ENCODE data around the gene PXMP2. TPM values are rescaled to one million over a fixed set of nuclear protein-coding genes. Genes with fewer than 3 reads are reported as not detected.

PXMP2 gene
- total RNA-seq, 2 experiments from 2014 or later, result 58.1 to 103 TPM

DNA sequence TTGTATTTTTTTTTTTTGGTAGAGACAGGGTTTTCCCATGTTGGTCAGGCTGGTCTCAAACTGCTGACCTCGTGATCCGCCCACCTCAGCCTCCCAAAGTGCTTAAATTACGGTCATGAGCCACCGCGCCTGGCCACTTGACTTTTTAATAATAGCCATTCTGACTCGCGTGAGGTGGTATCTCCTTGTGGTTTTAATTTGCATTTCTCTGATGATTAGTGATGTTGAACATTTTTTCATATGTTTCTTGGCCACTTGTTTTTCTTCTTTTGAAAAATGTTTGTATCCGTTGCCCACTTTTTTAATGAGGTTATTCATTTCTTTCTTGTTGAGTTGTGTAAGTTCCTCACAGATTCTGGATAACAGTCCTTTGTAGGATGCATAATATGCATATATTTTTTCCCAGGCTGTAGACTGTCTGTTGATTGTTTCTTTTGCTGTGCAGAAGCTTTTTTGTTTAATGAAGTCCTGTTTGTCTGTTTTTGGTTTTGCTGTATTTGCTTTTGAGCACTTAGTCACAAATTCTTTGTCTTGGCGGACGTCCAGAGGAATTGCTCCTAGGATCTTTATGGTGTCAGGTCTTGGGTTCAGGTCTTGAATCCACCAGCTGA, 12.9 kb downstream of the PXMP2 start:
- no peaks in the 10 kb centered on the region for H3K79me2 ChIP-seq (ENCODE audit: insufficient read depth, low read depth, low read length)
- H3K4me3 ChIP-seq (ENCODE audit: low read depth, low read length, poor library complexity, severe bottlenecking), result no peak overlapping the region
- H3K9me3 ChIP-seq (ENCODE audit: low read length), result no peaks in the 10 kb centered on the region
- DNase-seq (ENCODE audit: low spot score), result no peak
- H3K4me1 ChIP-seq (ENCODE audit: insufficient read depth, low read length, poor library complexity, severe bottlenecking), result peaks cover 11% of the 10 kb centered on the region
- H3K9me2 ChIP-seq (ENCODE audit: insufficient read depth, low read length), result no peaks in the 10 kb centered on the region
- intact Hi-C loops (cut with micrococcal nuclease; ENCODE audit: unreplicated experiment), result no loop called here
- peaks cover 86% of the 10 kb centered on the region for H3K36me3 ChIP-seq (ENCODE audit: insufficient read depth, low read length)
- H3K27ac ChIP-seq (ENCODE audit: low read depth, low read length, poor library complexity, severe bottlenecking), result no peak overlapping the region
- peak overlapping the region; percentile 22; the same call in 1 of the 2 replicates for H3K4me2 ChIP-seq (ENCODE audit: low read length)
- TF ChIP-seq EZH2phosphoT487 (IDR thresholded peaks at IDR 0.05; ENCODE audit: borderline replicate concordance, low read depth, low read length), result no peak
- TF ChIP-seq, protein P1, sequence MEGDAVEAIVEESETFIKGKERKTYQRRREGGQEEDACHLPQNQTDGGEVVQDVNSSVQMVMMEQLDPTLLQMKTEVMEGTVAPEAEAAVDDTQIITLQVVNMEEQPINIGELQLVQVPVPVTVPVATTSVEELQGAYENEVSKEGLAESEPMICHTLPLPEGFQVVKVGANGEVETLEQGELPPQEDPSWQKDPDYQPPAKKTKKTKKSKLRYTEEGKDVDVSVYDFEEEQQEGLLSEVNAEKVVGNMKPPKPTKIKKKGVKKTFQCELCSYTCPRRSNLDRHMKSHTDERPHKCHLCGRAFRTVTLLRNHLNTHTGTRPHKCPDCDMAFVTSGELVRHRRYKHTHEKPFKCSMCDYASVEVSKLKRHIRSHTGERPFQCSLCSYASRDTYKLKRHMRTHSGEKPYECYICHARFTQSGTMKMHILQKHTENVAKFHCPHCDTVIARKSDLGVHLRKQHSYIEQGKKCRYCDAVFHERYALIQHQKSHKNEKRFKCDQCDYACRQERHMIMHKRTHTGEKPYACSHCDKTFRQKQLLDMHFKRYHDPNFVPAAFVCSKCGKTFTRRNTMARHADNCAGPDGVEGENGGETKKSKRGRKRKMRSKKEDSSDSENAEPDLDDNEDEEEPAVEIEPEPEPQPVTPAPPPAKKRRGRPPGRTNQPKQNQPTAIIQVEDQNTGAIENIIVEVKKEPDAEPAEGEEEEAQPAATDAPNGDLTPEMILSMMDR (conservative IDR thresholded peaks at IDR 0.05; ENCODE audit: low read length), result no peak
- H2AFZ ChIP-seq (ENCODE audit: low read length), result no peak overlapping the region
- CTCF ChIA-PET (ENCODE audit: unreplicated experiment), result no interaction called here
- no peaks in the 10 kb centered on the region for H4K20me1 ChIP-seq (ENCODE audit: insufficient read depth, low read length)
- POLR2A ChIA-PET, result interaction anchor here (0.6 to 0.7 kb wide), 3 partner anchors 68 to 611 kb away, joined by 3 to 4 read pairs (median 3); no protein-coding TSS in a partner anchor
- no TSS peak for BruUV-seq (replicated peaks)

DNA sequence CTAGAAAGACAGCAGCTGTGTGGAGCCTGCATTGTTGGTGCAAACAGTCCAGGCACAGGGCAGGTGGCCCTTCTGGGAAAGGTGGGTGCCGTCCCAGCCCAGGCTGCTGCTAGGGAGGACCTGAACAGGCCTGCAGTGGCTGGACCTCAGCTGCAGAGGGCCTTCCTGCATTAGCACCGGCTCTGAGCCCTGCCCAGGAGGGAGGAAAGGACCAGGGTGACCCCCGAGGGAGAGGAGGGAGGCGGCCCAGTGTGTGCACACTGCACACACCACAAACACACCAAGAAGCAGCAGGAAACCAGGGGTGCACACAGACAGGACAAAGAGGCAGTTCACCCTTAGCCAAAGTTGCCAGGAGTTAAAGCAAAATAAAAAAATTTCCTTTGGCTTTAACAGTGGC, 15.3 kb downstream of the PXMP2 start:
- H3K27ac ChIP-seq (ENCODE audit: low read depth, low read length, poor library complexity, severe bottlenecking), result no peak overlapping the region
- no peaks in the 10 kb centered on the region for H4K20me1 ChIP-seq (ENCODE audit: insufficient read depth, low read length)
- H3K9me3 ChIP-seq (ENCODE audit: low read length), result no peaks in the 10 kb centered on the region
- H2AFZ ChIP-seq (ENCODE audit: low read length), result no peak overlapping the region
- POLR2A ChIA-PET, result interaction anchor here (1.2 kb wide), 1 partner anchor 7 kb away, joined by 3 read pairs; the partner anchor contains the start of gene PGAM5
- H3K36me3 ChIP-seq (ENCODE audit: insufficient read depth, low read length), result peaks cover 72% of the 10 kb centered on the region
- CTCF ChIA-PET (ENCODE audit: unreplicated experiment), result no interaction called here
- intact Hi-C loops (cut with micrococcal nuclease; ENCODE audit: unreplicated experiment), result no loop called here
- no peaks in the 10 kb centered on the region for H3K79me2 ChIP-seq (ENCODE audit: insufficient read depth, low read depth, low read length)
- H3K4me3 ChIP-seq (ENCODE audit: low read depth, low read length, poor library complexity, severe bottlenecking), result no peak overlapping the region
- H3K4me2 ChIP-seq (ENCODE audit: low read length), result no peak overlapping the region
- no TSS peak for BruUV-seq (replicated peaks)
- peaks cover 11% of the 10 kb centered on the region for H3K4me1 ChIP-seq (ENCODE audit: insufficient read depth, low read length, poor library complexity, severe bottlenecking)
- no peak for DNase-seq (ENCODE audit: low spot score)
- TF ChIP-seq, protein P1 (conservative IDR thresholded peaks at IDR 0.05; ENCODE audit: low read length), result no peak
- TF ChIP-seq EZH2phosphoT487 (IDR thresholded peaks at IDR 0.05; ENCODE audit: borderline replicate concordance, low read depth, low read length), result no peak
- no peaks in the 10 kb centered on the region for H3K9me2 ChIP-seq (ENCODE audit: insufficient read depth, low read length)

DNA sequence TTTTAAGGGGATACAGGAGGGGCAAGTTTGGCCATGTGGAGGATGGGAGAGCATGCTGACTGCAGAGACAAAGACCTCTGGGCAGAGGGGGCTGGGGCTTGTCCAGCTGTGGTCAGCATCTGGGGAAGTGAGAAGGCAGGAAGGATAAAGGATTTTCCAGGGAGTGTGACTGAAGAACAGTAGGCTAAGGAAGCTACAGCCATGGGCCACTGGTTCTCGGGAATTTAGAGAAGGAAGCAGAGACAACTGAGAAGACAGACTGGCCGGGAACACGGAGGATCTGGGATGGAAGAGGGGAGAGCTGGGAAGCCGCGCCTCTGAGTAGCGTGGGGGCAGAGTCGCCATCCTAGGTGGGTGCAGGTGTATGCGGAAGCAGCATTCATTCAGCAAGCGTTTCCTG, 16.3 kb downstream of the PXMP2 start:
- peaks cover 11% of the 10 kb centered on the region for H3K4me1 ChIP-seq (ENCODE audit: insufficient read depth, low read length, poor library complexity, severe bottlenecking)
- no peak for TF ChIP-seq EZH2phosphoT487 (IDR thresholded peaks at IDR 0.05; ENCODE audit: borderline replicate concordance, low read depth, low read length)
- TF ChIP-seq, protein P1 (conservative IDR thresholded peaks at IDR 0.05; ENCODE audit: low read length), result no peak
- H3K36me3 ChIP-seq (ENCODE audit: insufficient read depth, low read length), result peaks cover 62% of the 10 kb centered on the region
- no peak overlapping the region for H3K27ac ChIP-seq (ENCODE audit: low read depth, low read length, poor library complexity, severe bottlenecking)
- H3K4me3 ChIP-seq (ENCODE audit: low read depth, low read length, poor library complexity, severe bottlenecking), result no peak overlapping the region
- no peak overlapping the region for H2AFZ ChIP-seq (ENCODE audit: low read length)
- no peaks in the 10 kb centered on the region for H3K79me2 ChIP-seq (ENCODE audit: insufficient read depth, low read depth, low read length)
- ChIA-PET CTCF (ENCODE audit: unreplicated experiment) (no interaction called here), POLR2A (interaction anchor here (1.1 kb wide), 1 partner anchor 9 kb away, joined by 3 read pairs; no protein-coding TSS in a partner anchor)
- no peaks in the 10 kb centered on the region for H3K9me2 ChIP-seq (ENCODE audit: insufficient read depth, low read length)
- H4K20me1 ChIP-seq (ENCODE audit: insufficient read depth, low read length), result no peaks in the 10 kb centered on the region
- intact Hi-C loops (cut with micrococcal nuclease; ENCODE audit: unreplicated experiment), result no loop called here
- BruUV-seq (replicated peaks), result no TSS peak
- no peaks in the 10 kb centered on the region for H3K9me3 ChIP-seq (ENCODE audit: low read length)
- H3K4me2 ChIP-seq (ENCODE audit: low read length), result no peak overlapping the region
- DNase-seq (ENCODE audit: low spot score), result no peak
